ENCODE measurements around the gene SLC22A31. TPM values are rescaled to one million over a fixed set of nuclear protein-coding genes. Genes with fewer than 3 reads are reported as not detected.

Gene SLC22A31
- not detected in 2 replicates for total RNA-seq

DNA sequence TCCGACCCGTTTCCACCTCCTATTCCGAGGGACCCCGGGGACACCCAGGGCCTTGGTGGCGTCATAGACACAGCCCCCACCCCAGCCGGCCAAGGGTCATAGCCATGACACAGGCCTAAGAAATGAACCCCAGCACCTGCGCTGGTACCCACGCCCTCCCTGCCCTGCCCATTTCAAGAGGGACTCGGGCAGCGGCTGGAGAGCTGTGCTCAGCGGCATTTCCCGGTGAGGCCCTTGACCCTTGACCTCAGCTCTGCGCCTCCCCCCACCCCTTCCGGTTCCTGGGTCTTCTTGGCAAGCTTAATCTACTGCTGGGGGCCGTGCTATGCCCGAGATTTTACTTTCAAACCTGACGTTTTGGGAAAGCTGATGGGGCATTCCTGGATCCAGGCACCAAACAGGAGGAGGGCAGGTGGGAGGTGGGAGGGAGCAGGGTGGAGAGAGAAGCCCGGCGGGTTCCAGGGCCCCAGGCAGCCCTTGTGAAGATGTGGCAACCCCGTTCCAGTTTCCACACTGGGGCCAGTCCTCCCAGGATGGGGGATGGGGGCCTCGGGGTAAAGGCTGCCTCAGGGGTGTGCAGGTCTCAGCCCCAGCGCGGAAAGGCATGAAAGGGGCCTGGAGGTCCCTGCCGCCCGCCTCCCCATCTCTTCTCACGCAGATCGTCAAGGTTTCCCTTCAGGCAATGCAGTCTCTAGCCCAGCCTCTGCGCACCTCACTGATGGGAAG, at the start of gene SLC22A31:
Gene SLC22A31 (minus strand): TSS at position 414 of the 726 bp plus-strand sequence. CDS start 36 bp downstream, at position 378.

GRCh38 chr16:89217388-89218191, 17.3 kb upstream of the SLC22A31 start, which contains the start of gene ZNF778:
ZNF778 (plus strand) TSS chr16:89217703; CDS start chr16:89221128, 3,425 bp downstream.

DNA sequence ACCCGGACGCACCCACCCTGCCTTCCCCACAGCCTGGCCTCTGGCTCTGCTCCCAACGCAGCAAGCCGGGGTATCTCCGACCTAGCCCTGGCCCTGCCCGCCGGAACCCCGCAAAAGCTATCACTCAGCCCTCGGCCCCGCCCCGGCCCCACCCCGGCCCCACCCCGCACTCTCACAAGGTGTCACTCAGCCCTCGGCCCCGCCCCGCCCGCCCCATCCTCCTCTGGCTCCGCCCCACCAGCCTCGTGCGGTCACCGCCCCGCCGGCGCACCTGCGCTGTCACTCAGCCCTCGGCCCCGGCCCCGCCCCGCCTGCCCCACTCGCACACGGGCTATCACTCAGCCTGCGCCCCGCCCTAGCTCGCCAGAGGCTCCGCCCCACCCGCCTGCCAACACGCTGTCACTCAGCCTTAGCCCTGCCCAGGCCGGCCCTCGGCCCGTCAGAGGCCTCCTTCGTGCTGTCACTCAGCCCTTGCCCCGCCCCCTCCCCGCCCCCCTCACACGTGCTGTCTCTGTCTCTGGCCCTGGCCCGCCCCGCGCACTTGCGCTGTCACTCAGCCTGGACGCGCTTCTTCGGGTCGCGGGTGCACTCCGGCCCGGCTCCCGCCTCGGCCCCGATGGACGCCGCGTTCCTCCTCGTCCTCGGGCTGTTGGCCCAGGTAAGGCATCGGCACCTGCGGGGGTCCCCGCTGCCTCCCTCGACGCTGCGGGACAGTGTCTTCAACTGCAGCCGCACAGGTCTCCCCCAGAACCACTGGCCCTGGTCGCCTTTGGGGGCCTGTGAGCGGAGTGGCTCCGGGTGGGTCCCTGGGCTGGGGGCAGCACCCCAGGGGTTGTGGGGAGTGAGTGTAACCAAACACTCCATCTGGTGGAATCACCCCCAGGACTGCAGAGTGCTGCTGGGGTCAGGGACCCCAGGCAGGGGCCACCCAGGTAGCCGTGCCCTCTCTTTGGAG, 28.8 kb downstream of the SLC22A31 start, which contains the start of gene CDH15:
Gene CDH15 (plus strand): TSS at position 533 of the 955 bp plus-strand sequence. CDS start 84 bp downstream, at position 617.

Other genes with a start within 250 kb of the SLC22A31 start
- under 0.01 and 0.06 TPM in 2 replicates for gene CBFA2T3, start 223.3 kb downstream of the SLC22A31 start, total RNA-seq
- gene ACSF3, start 106.7 kb downstream of the SLC22A31 start, total RNA-seq, result 18.6 and 29.5 TPM in 2 replicates
- gene CDH15, start 28.8 kb downstream of the SLC22A31 start, total RNA-seq, result 0.06 and 0.16 TPM in 2 replicates
- 5.7 and 18.1 TPM in 2 replicates for gene ZNF778, start 17.2 kb upstream of the SLC22A31 start, total RNA-seq